IPS-18a (cell line): ENCODE measurements around the gene ASH1L.
"Not testable (repeated sequence)": the region's sequence is repeated elsewhere in the genome, so short reads cannot be mapped to it uniquely, and the experiment has no call there.

Experiments used
- H3K27ac ChIP-seq: one replicate; pipeline ENCODE4 v1.5.1; 2013; ENCODE audit warnings: low read length
- H3K27me3 ChIP-seq: one replicate; pipeline ENCODE4 v1.6.1; 2013; ENCODE audit warnings: mild to moderate bottlenecking, low read length; ENCODE audit not compliant: control insufficient read depth, insufficient read depth
- H3K36me3 ChIP-seq: one replicate; pipeline ENCODE4 v1.6.1; 2013; ENCODE audit warnings: low read depth, low read length; ENCODE audit not compliant: control insufficient read depth
- H3K4me1 ChIP-seq: one replicate; pipeline ENCODE4 v1.6.1; 2013; ENCODE audit warnings: low read depth, low read length; ENCODE audit not compliant: control insufficient read depth
- H3K4me3 ChIP-seq: one replicate; pipeline ENCODE4 v1.5.1; 2013; ENCODE audit warnings: low read length
- H3K9ac ChIP-seq: one replicate; pipeline ENCODE4 v1.6.1; 2013; ENCODE audit warnings: mild to moderate bottlenecking, low read length, moderate library complexity
- H3K9me3 ChIP-seq: one replicate; pipeline ENCODE4 v1.6.1; 2013; ENCODE audit warnings: low read depth, low read length; ENCODE audit not compliant: control insufficient read depth

Gene ASH1L

DNA sequence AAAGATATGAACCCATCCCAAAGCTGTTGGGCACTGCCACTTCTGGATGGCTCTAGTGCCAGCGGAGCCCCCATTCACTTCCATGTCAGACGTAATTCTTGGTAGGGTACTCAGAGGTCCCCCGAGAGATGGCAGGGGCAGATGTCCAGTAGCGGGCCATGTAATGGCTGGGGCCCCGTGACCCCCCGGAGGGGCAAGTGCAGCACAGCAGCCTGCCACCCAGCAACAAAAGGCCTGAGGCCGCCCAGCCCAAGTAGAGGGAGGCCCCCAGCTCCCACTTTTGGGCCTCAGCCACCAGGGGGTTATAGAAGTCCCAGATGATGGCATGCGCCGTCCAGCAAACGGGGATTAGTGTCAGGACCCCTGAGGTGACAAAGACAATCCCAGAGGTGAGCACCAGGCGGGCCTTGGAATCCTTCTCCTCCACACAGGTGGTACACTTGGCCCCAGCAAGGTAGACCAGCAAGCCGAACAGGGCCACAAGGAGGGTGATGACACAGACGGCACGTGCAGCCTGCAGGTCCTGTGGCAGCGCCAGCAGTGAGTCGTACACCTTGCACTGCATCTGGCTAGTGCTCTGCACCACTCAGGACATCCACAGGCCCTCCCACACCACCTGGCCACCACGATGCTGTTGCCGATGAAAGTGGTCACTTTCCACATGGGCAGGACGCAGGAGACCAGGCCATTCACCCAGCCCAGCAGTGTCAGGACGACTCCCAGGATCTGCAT lies 28.1 kb upstream of the ASH1L start:
- not testable (repeated sequence) for H3K36me3 ChIP-seq, H3K27me3 ChIP-seq, H3K4me1 ChIP-seq, H3K9me3 ChIP-seq, H3K4me3 ChIP-seq, H3K27ac ChIP-seq, H3K9ac ChIP-seq

DNA sequence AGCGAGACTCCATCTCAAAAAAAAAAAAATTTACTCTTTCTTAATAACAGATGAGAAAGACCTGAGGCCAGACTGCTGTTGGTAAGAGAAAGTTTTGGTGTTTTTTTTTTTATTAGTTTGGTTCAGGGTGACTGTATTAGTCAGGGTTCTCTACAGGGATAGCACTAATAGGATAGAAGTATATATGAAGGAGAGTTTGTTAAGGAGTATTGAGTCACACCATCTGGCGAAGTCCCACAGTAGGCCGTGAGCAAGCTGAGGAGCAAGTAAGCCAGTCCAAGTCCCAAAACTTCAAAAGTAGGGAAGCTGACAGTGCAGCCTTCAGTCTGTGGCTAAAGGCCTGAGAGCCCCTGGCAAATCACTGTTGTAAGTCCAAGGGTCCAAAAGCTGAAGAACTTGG lies 26.7 kb upstream of the ASH1L start:
- not testable (repeated sequence) for H3K4me1 ChIP-seq, H3K4me3 ChIP-seq, H3K9ac ChIP-seq, H3K36me3 ChIP-seq, H3K9me3 ChIP-seq, H3K27me3 ChIP-seq, H3K27ac ChIP-seq

DNA sequence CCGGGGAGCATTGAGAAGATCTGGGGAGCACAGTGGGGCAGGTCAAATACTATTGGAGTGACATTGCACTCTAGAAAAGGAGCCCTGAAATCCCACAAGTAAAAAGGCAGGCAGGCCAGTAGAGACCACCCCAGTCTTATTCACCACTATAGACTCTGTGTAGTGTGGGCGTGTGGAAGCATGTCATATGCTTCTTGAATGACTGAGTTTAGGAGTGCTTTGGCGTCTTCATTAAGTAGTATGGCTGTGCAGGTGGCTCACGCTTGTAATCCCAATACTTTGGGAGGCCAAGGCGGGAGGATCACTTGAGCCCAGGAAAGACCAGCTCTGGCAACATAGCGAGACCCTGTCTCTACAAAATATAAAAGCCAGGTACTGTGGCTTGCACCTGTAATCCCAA lies 21.2 kb upstream of the ASH1L start:
- not testable (repeated sequence) for H3K9ac ChIP-seq, H3K27ac ChIP-seq, H3K36me3 ChIP-seq, H3K9me3 ChIP-seq, H3K4me1 ChIP-seq, H3K27me3 ChIP-seq, H3K4me3 ChIP-seq

DNA sequence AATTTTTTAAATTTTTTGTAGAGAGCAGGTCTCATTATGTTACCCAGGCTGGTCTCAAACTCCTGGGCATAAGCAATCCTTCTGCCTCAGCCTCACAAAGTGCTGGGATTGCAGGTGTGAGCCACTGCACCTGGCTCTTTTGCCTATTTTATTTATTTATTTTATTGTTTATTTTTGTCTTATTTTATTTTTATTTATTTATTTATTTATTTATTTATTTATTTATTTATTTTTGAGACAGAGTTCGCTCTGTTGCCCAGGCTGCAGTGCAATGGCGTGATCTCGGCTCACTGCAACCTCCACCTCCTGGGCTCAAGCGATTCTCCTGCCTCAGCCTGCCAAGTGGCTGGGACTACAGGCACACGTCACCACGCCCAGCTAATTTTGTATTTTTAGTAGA lies 13.0 kb upstream of the ASH1L start:
- H3K9me3 ChIP-seq, H3K4me1 ChIP-seq, H3K9ac ChIP-seq, H3K27me3 ChIP-seq, H3K27ac ChIP-seq, H3K36me3 ChIP-seq, H3K4me3 ChIP-seq: not testable (repeated sequence)

DNA sequence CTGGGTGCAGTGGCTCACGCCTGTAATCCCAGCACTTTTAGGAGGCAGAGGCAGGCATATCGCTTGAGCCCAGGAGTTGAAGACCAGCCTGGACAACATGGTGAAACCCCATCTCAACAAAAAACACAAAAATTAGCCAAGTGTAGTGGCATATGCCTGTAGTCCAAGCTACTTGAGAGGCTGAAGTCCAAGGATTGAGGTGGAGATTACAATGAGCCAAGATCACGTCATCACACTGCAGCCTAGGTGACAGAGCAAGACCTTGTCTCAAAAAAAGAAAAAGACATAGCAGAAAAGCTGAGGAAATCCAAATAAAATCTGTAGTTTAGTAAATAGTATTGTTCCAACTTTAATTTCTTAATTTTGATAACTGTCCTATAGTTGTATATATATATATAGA lies 11.5 kb upstream of the ASH1L start:
- peaks cover 3% of the 10 kb centered on the region for H3K36me3 ChIP-seq
- no peaks in the 10 kb centered on the region for H3K9me3 ChIP-seq
- no peak overlapping the region for H3K4me3 ChIP-seq
- H3K9ac ChIP-seq = no peak overlapping the region
- H3K4me1 ChIP-seq = no peaks in the 10 kb centered on the region
- H3K27me3 ChIP-seq = no peaks in the 10 kb centered on the region
- no peak overlapping the region for H3K27ac ChIP-seq

DNA sequence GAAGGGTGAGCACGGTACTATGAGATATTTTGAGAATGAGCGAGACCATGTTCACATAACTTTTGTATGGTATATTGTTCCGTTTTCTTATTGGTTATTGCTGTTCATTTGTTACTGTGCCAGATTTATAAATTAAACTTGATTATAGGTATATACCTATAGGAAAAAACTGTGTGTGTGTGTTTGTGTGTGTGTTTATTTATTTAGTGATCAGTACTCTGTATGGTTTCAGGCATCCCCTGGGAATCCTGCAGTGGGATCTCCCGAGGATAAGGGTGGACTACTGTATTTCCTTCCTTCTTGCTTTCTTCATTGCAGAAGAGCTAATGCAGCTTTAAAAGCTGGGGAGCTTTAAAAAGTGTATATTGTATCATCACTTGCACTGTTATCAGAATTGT lies 8.0 kb upstream of the ASH1L start:
- Histone ChIP-seq H3K27me3 (no peaks in the 10 kb centered on the region), H3K4me3 (no peak overlapping the region), H3K36me3 (peaks cover 3% of the 10 kb centered on the region), H3K9ac (no peak overlapping the region), H3K9me3 (no peaks in the 10 kb centered on the region), H3K27ac (no peak overlapping the region), H3K4me1 (no peaks in the 10 kb centered on the region)

DNA sequence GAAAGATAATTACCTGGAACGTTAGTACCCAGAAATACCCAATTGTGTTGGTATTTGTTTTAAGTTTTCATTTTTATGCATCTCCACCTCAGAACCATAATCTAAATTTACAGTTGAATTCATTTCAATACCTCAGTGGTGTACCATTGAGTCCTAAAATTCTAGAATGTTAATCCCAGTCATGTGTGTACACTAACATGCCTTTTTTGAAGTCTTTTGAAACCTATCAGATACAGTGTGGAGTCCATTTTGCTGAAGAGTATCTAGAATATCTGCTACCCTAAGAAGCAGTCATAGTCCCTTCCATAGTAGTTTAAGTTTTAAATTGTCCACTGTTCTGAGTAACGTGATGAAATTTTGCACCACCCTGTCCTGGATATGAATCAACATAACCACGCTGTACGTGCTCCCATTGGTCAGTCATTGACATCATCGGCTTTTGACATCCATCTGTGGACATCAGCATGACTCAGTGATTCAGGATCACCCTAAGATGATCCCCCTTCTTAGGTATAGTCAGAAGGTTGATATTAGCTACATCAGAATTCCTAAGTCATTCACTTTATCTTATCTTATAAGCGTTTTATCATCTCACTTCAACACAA lies 7.5 kb upstream of the ASH1L start:
- no peak overlapping the region for H3K4me3 ChIP-seq
- no peaks in the 10 kb centered on the region for H3K9me3 ChIP-seq
- H3K9ac ChIP-seq = no peak overlapping the region
- no peak overlapping the region for H3K27ac ChIP-seq
- no peaks in the 10 kb centered on the region for H3K4me1 ChIP-seq
- H3K36me3 ChIP-seq = peaks cover 3% of the 10 kb centered on the region
- H3K27me3 ChIP-seq = no peaks in the 10 kb centered on the region

DNA sequence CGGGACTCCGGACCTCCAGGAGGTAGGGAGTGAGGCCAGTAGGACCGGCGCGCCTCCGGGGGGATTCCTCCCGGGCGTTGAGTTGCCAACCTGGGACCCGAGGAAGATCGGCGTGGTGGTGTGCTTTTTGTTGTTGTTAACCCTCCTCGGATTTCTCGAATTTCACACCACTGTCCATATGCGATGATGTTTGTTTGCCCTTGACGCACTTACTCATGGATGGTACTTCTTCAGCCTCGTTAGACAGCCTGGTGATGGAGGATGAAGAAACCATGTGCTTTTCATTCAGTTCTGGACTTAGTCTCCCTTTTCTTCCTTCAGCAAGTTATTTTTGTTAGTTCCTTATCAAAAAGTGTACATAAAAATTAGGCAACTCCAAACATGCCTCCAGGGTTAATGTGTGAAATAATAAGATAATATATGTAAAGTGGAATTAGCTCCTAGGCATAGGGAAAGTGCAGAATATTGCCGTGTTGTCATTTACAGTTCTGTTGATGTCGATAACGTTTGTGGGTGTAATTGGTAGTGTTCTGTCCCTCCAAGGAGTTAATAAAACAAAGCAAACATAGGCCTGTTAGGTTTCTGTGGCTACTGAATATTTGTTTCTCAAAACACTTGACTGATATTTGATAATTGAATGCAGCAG lies 897 bp upstream of the ASH1L start:
- Histone ChIP-seq H3K4me3 (peak overlapping the region; percentile 96), H3K9ac (peak overlapping the region; percentile 89), H3K27ac (peak overlapping the region; percentile 82)
- H3K36me3 ChIP-seq, H3K9me3 ChIP-seq, H3K27me3 ChIP-seq, H3K4me1 ChIP-seq: not testable (repeated sequence)

DNA sequence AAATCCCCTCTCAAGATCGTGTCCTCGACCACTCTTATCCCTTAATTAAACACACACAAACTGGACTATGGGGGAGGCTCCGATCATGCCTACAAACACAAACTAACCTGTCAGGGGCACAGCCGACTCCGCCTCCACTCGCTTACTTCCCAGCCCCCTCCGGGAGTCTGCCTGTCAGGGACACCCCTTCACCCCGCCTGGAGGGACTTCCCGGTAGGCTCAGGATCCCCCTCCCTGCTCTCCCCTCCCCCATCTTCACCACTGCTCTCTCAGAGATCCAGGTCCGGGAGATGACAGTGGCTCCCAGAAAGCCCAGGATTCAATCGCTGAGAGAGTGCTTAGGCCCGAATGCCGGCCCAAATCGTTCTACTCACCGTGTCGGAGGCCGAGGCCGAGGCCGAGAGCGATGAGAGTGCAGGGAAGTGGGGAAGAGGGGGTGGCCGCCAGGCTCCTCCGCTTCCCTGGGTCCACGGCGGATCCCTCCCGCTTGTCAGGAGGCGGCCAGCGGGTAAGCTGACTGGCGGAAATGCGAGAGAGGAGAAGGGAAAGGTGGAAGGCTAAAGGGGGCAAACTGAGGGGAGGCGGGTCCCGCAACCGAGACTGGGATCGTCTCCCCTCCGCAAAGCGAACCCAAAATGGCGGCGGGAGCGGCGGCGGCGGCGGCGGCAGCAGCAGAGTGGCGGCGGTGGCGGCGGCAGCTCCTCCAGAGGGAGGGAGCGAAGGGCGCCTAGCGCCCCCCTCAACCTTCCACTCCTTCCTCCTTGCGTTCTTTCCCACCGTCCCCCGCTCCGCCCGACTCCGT lies 623 bp downstream of the ASH1L start:
- H3K27me3 ChIP-seq, H3K4me1 ChIP-seq, H3K9me3 ChIP-seq, H3K36me3 ChIP-seq: not testable (repeated sequence)
- Histone ChIP-seq H3K9ac (peak overlapping the region; percentile 89), H3K27ac (peak overlapping the region; percentile 89), H3K4me3 (peak overlapping the region; percentile 96)

DNA sequence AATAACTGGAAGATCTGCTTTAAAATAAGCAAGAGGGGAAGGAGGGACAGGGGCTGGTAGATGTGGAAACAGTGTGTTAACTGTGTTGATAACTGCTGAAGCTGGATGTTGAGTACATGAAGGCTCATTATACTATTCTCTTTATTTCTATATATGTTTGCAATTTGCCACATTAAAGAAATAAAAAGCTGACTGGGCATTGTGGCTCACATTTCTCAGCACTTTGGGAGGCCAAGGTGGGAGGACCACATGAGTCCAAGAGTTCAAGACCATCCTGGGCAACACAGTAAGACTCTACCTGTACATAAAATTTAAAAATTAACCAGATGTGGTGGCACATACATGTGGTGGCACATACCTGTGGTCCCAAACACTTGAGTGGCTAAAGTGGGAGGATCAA lies 6.7 kb downstream of the ASH1L start:
- Histone ChIP-seq H3K36me3 (no peaks in the 10 kb centered on the region), H3K27ac (no peak overlapping the region), H3K9me3 (no peaks in the 10 kb centered on the region)

DNA sequence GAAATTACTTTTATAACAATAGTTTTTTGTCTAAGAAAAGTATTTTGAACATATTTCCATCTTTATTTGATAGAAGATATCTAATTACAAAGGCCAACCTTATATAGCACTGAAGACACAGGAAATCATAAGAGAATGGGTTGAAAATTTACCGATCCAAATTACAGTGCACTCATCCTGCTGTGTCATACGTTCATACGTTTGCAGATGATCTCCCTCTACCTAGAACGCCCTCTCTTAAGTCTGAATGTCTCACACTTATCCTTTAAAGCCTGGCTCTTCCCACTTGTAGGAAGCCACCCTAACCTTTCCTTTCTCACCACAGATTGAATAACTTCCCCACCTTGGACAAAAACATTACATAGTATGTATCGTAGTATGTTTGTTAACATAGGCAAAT lies 9.3 kb downstream of the ASH1L start:
- Histone ChIP-seq H3K9ac (no peak overlapping the region), H3K4me1 (no peaks in the 10 kb centered on the region), H3K4me3 (no peak overlapping the region), H3K27ac (no peak overlapping the region), H3K9me3 (no peaks in the 10 kb centered on the region), H3K36me3 (no peaks in the 10 kb centered on the region), H3K27me3 (no peaks in the 10 kb centered on the region)

More for the DNA sequence above, 6.7 kb downstream of the ASH1L start:
- Histone ChIP-seq H3K9ac (no peak overlapping the region), H3K4me3 (no peak overlapping the region), H3K27me3 (no peaks in the 10 kb centered on the region), H3K4me1 (no peaks in the 10 kb centered on the region)
